Endometrial microvascular endothelial cells (primary cell): ENCODE data around the gene SEMA3G. TPM values are rescaled to one million over a fixed set of nuclear protein-coding genes. Genes with fewer than 3 reads are reported as not detected.

Experiments used
- in situ Hi-C: cut with HindIII; loops from 2 replicates; pipeline ENCODE4 v1.10.0; 2017; ENCODE audit warnings: low sequenced_read_pairs, low pct_unique_long_range_greater_than_20kb; ENCODE audit errors: inconsistent ontology term
- total RNA-seq: library from RNA; depleted of rRNA; stranded (reverse); fragments of >200 nt; gene quantifications from one replicate; pipeline ENCODE4 v1.2.3, GENCODE V29; 2015; ENCODE audit errors: inconsistent ontology term

The SEMA3G gene
- total RNA-seq, 1 donor from 2014 or later = 2.2 TPM

GRCh38 chr3:52404391-52404790 is 40.5 kb downstream of the SEMA3G start:
- in situ Hi-C loops = no loop called here

GRCh38 chr3:52403955-52404354 is 40.9 kb downstream of the SEMA3G start:
- in situ Hi-C loops = no loop called here

GRCh38 chr3:52403271-52403841 is 41.5 kb downstream of the SEMA3G start:
- in situ Hi-C loops = no loop called here

GRCh38 chr3:52402706-52403270 is 42.1 kb downstream of the SEMA3G start:
- in situ Hi-C loops = no loop called here

GRCh38 chr3:52402101-52402521 is 42.8 kb downstream of the SEMA3G start:
- in situ Hi-C loops = no loop called here

GRCh38 chr3:52401551-52401950 is 43.4 kb downstream of the SEMA3G start:
- in situ Hi-C loops = no loop called here

- in situ Hi-C loops = no loop called here
Measured at GRCh38 chr3:52401021-52401420, 43.9 kb downstream of the SEMA3G start.

GRCh38 chr3:52400275-52400793 is 44.6 kb downstream of the SEMA3G start:
- in situ Hi-C loops = no loop called here

- in situ Hi-C loops = no loop called here
Measured at GRCh38 chr3:52399593-52399992, 45.3 kb downstream of the SEMA3G start.

GRCh38 chr3:52399131-52399530 is 45.8 kb downstream of the SEMA3G start:
- in situ Hi-C loops = no loop called here

GRCh38 chr3:52398670-52399081 is 46.2 kb downstream of the SEMA3G start:
- in situ Hi-C loops = no loop called here

- in situ Hi-C loops = no loop called here
Measured at GRCh38 chr3:52397676-52398399, 47.1 kb downstream of the SEMA3G start.

- in situ Hi-C loops = no loop called here
Measured at GRCh38 chr3:52396907-52397591, 47.9 kb downstream of the SEMA3G start.

- in situ Hi-C loops = no loop called here
Measured at GRCh38 chr3:52396011-52396906, 48.6 kb downstream of the SEMA3G start.

- in situ Hi-C loops = no loop called here
Measured at GRCh38 chr3:52395503-52395865, 49.4 kb downstream of the SEMA3G start.

- in situ Hi-C loops = no loop called here
Measured at GRCh38 chr3:52394751-52395502, 50.0 kb downstream of the SEMA3G start.

GRCh38 chr3:52393959-52394670 is 50.8 kb downstream of the SEMA3G start:
- in situ Hi-C loops = no loop called here
